Caco-2 (cell line): ENCODE measurements around the gene STAG1. TPM values are rescaled to one million over a fixed set of nuclear protein-coding genes. Genes with fewer than 3 reads are reported as not detected.
"Not testable (repeated sequence)": the region's sequence is repeated elsewhere in the genome, so short reads cannot be mapped to it uniquely, and the experiment has no call there.

Experiments
- BruUV-seq: library from RNA; stranded (reverse); fragments of 400-500 nt; replicated peaks from 2 replicates; lab custom pipeline; 2021; lab: Mats Ljungman, UMichigan
- CTCF ChIA-PET: fragments of 300-600 bp; sonication (Branson Sonifier 250); formaldehyde crosslinking; loops from one replicate; lab custom pipeline; 2022; ENCODE audit warnings: antibody characterized with exemption; lab: Charles Lee
- POLR2A ChIA-PET: fragments of 300-600 bp; sonication (Branson Sonifier 250); formaldehyde crosslinking; loops from one replicate; lab custom pipeline; 2022; ENCODE audit warnings: antibody characterized with exemption; lab: Charles Lee
- DNase-seq, 2 experiments: peaks; one replicate each; pipeline versions ENCODE4 v3.0.0 to v3.0.0-alpha.2; 2020 to 2022
- H3K27me3 ChIP-seq: replicated peaks from 2 replicates; pipeline ENCODE4 v1.6.0; 2011; ENCODE audit warnings: low read length; ENCODE audit not compliant: control insufficient read depth, insufficient read depth
- H3K36me3 ChIP-seq: 2 replicates; pipeline ENCODE4 v1.5.1; 2011; ENCODE audit warnings: low read length; ENCODE audit not compliant: control insufficient read depth, insufficient read depth
- H3K4me1 ChIP-seq: fragments of 250-450 bp; sonication (Bioruptor Pico); 2 replicates; pipeline ENCODE4 v1.5.1; 2020; ENCODE audit warnings: mild to moderate bottlenecking
- H3K4me3 ChIP-seq: 2 replicates; pipeline ENCODE4 v1.5.1; 2011; ENCODE audit warnings: low read depth, mild to moderate bottlenecking, control low read depth, low read length
- H3K9me3 ChIP-seq: fragments of 250-450 bp; sonication (Bioruptor Pico); 2 replicates; pipeline ENCODE4 v1.5.1; 2020; ENCODE audit warnings: mild to moderate bottlenecking, moderate library complexity
- H3K27ac Mint-ChIP-seq: one replicate; pipeline ENCODE4 v1.8.0; 2022; ENCODE audit warnings: mixed read lengths; ENCODE audit not compliant: unreplicated experiment
- H3K27me3 Mint-ChIP-seq: one replicate; pipeline ENCODE4 v1.8.0; 2022; ENCODE audit warnings: mixed read lengths; ENCODE audit not compliant: insufficient read depth, unreplicated experiment
- H3K36me3 Mint-ChIP-seq: one replicate; pipeline ENCODE4 v1.8.0; 2022; ENCODE audit warnings: mild to moderate bottlenecking, mixed read lengths; ENCODE audit not compliant: insufficient read depth, unreplicated experiment
- H3K4me1 Mint-ChIP-seq: one replicate; pipeline ENCODE4 v1.8.0; 2022; ENCODE audit warnings: low read depth, mixed read lengths; ENCODE audit not compliant: unreplicated experiment
- H3K4me3 Mint-ChIP-seq: one replicate; pipeline ENCODE4 v1.8.0; 2022; ENCODE audit warnings: mild to moderate bottlenecking, moderate library complexity, mixed read lengths; ENCODE audit not compliant: unreplicated experiment
- H3K9me3 Mint-ChIP-seq: one replicate; pipeline ENCODE4 v1.8.0; 2022; ENCODE audit warnings: mixed read lengths; ENCODE audit not compliant: unreplicated experiment
- CTCF ChIP-seq, 2 experiments: fragments of 200-600 bp in 1 of 2; IDR thresholded peaks; 1 replicate in 1 of 2; 2 replicates in 1 of 2; pipeline versions ENCODE4 v1.5.1 to v1.8.0; 2011 to 2022; ENCODE audit warnings: antibody characterized with exemption in 1 of 2, control low read depth in 1 of 2, inconsistent platforms in 1 of 2, low read depth in 1 of 2, low read length in 1 of 2, mild to moderate bottlenecking in 1 of 2, moderate library complexity in 1 of 2; ENCODE audit not compliant: insufficient read depth in 1 of 2, severe bottlenecking in 1 of 2, unreplicated experiment in 1 of 2
- intact Hi-C: fragments of 100-400 bp; cut with micrococcal nuclease; formaldehyde crosslinking; loops from one replicate; pipeline ENCODE4 v1.10.0; 2022; ENCODE audit not compliant: unreplicated experiment
- total RNA-seq: library from RNA; stranded (reverse); gene quantifications from 2 replicates; pipeline ENCODE4 v1.2.3, GENCODE V29; 2022

STAG1 gene
- total RNA-seq, 1 experiment from 2014 or later = 37.5 TPM

- ChIA-PET POLR2A (no interaction called here), CTCF (no interaction called here)
- H3K36me3 ChIP-seq = no peaks in the 10 kb centered on the region; the same call in 1 of the 2 replicates
- Mint-ChIP-seq H3K27ac (no peak overlapping the region), H3K4me3 (no peak overlapping the region), H3K36me3 (peaks cover 11% of the 10 kb centered on the region), H3K4me1 (peaks cover 13% of the 10 kb centered on the region), H3K9me3 (peaks cover 12% of the 10 kb centered on the region), H3K27me3 (no peaks in the 10 kb centered on the region)
- H3K27me3 ChIP-seq = no peaks in the 10 kb centered on the region
- no peak for TF ChIP-seq CTCF (IDR thresholded peaks at IDR 0.05; ENCODE audit: insufficient read depth in 1 of 2, low read depth in 1 of 2, low read length in 1 of 2, severe bottlenecking in 1 of 2, unreplicated experiment in 1 of 2)
- intact Hi-C loops = no loop called here
- H3K4me1 ChIP-seq = no peaks in the 10 kb centered on the region; the same call in 1 of the 2 replicates
- no peak overlapping the region for H3K4me3 ChIP-seq
- no TSS peak for BruUV-seq
- DNase-seq = no peak
- no peaks in the 10 kb centered on the region for H3K9me3 ChIP-seq
Observed at GRCh38 chr3:136562026-136562425, 190.2 kb downstream of the STAG1 start.

DNA sequence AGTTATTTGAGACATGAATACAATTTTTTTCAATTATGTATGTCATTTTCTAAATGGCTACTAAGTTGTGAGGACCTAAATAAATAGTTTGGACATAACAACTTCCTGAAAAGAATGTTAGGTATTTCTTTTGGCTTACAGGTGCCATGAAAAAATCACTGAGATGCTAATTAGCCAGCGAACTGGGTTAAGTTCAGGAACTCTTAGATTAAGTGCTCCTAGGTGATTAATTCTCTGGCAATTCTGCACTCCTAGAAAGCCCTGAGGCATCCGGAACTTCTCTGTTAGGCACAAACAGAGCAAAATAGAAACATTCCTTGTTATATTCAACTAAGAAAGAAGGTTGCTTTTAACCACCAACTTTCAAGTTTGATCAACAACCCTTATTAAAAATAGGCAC, 192.3 kb downstream of the STAG1 start:
- POLR2A ChIA-PET = no interaction called here
- no peak overlapping the region for H3K4me3 Mint-ChIP-seq

GRCh38 chr3:136549461-136549860, 202.7 kb downstream of the STAG1 start:
- H3K36me3 Mint-ChIP-seq, CTCF ChIA-PET, H3K9me3 ChIP-seq, H3K27ac Mint-ChIP-seq, H3K27me3 ChIP-seq, H3K4me1 Mint-ChIP-seq, BruUV-seq, H3K36me3 ChIP-seq, H3K9me3 Mint-ChIP-seq, POLR2A ChIA-PET, DNase-seq, H3K4me3 Mint-ChIP-seq, H3K4me1 ChIP-seq, H3K4me3 ChIP-seq, H3K27me3 Mint-ChIP-seq: not testable (repeated sequence)
- intact Hi-C loops = loop anchor here (5.0 kb wide), 1 partner anchor 472 kb away; no protein-coding TSS in a partner anchor

More for the DNA sequence above, 192.3 kb downstream of the STAG1 start:
- CTCF ChIA-PET = no interaction called here
- no peak for TF ChIP-seq CTCF (IDR thresholded peaks at IDR 0.05; ENCODE audit: insufficient read depth in 1 of 2, low read depth in 1 of 2, low read length in 1 of 2, severe bottlenecking in 1 of 2, unreplicated experiment in 1 of 2)
- no peak overlapping the region for H3K27ac Mint-ChIP-seq
- no peaks in the 10 kb centered on the region; the same call in 1 of the 2 replicates for H3K4me1 ChIP-seq
- H3K27me3 Mint-ChIP-seq = no peaks in the 10 kb centered on the region
- intact Hi-C loops = no loop called here
- no peaks in the 10 kb centered on the region for H3K27me3 ChIP-seq
- no peaks in the 10 kb centered on the region for H3K9me3 ChIP-seq
- no peak overlapping the region for H3K4me3 ChIP-seq
- H3K36me3 Mint-ChIP-seq = peaks cover 4% of the 10 kb centered on the region
- peaks cover 6% of the 10 kb centered on the region for H3K9me3 Mint-ChIP-seq
- BruUV-seq = no TSS peak
- peaks cover 7% of the 10 kb centered on the region for H3K4me1 Mint-ChIP-seq
- no peaks in the 10 kb centered on the region for H3K36me3 ChIP-seq
- no peak for DNase-seq
